ENCODE data around the gene ZNF436. TPM values are rescaled to one million over a fixed set of nuclear protein-coding genes. Genes with fewer than 3 reads are reported as not detected.
"Not testable (repeated sequence)": the region's sequence is repeated elsewhere in the genome, so short reads cannot be mapped to it uniquely, and the experiment has no call there.

ZNF436 gene
- total RNA-seq, 1 donor from 2014 or later, result 6.0 TPM

- intact Hi-C loops (cut with micrococcal nuclease), result no loop called here
Observed at GRCh38 chr1:23393706-23394105, 24.1 kb upstream of the ZNF436 start.

GRCh38 chr1:23392125-23392855 is 22.7 kb upstream of the ZNF436 start:
- intact Hi-C loops (cut with micrococcal nuclease), result no loop called here

GRCh38 chr1:23389837-23390321 is 20.2 kb upstream of the ZNF436 start:
- intact Hi-C loops (cut with micrococcal nuclease), result no loop called here

GRCh38 chr1:23387494-23387893 is 17.9 kb upstream of the ZNF436 start:
- intact Hi-C loops (cut with micrococcal nuclease), result no loop called here

- intact Hi-C loops (cut with micrococcal nuclease), result no loop called here
Observed at GRCh38 chr1:23385119-23385621, 15.5 kb upstream of the ZNF436 start.

- intact Hi-C loops (cut with micrococcal nuclease), result no loop called here
Observed at GRCh38 chr1:23384312-23385058, 14.8 kb upstream of the ZNF436 start.

GRCh38 chr1:23383577-23384311 is 14.1 kb upstream of the ZNF436 start:
- intact Hi-C loops (cut with micrococcal nuclease), result no loop called here

GRCh38 chr1:23381233-23381885 is 11.7 kb upstream of the ZNF436 start:
- intact Hi-C loops (cut with micrococcal nuclease), result no loop called here

- intact Hi-C loops (cut with micrococcal nuclease), result no loop called here
Observed at GRCh38 chr1:23380719-23381118, 11.1 kb upstream of the ZNF436 start.

GRCh38 chr1:23380236-23380635 is 10.6 kb upstream of the ZNF436 start:
- intact Hi-C loops (cut with micrococcal nuclease), result not testable (repeated sequence)

- intact Hi-C loops (cut with micrococcal nuclease), result no loop called here
Observed at GRCh38 chr1:23376890-23377811, 7.5 kb upstream of the ZNF436 start.

GRCh38 chr1:23374079-23374735 is 4.6 kb upstream of the ZNF436 start:
- intact Hi-C loops (cut with micrococcal nuclease), result not testable (repeated sequence)

- intact Hi-C loops (cut with micrococcal nuclease), result no loop called here
Observed at GRCh38 chr1:23371987-23372880, 2.6 kb upstream of the ZNF436 start.

GRCh38 chr1:23370709-23371584 is 1.3 kb upstream of the ZNF436 start:
- intact Hi-C loops (cut with micrococcal nuclease), result no loop called here

- intact Hi-C loops (cut with micrococcal nuclease), result no loop called here
Observed at GRCh38 chr1:23370330-23370708, 683 bp upstream of the ZNF436 start.

- intact Hi-C loops (cut with micrococcal nuclease), result loop anchor here (1.0 to 5.0 kb wide), 14 partner anchors 24 to 1879 kb away; partner anchors contain the start of genes ASAP3, ELOA, HNRNPR and ID3
Observed at GRCh38 chr1:23368562-23369334, 888 bp downstream of the ZNF436 start.
